ENCODE data around the gene WFDC12. TPM values are rescaled to one million over a fixed set of nuclear protein-coding genes. Genes with fewer than 3 reads are reported as not detected.
"Not testable (repeated sequence)": the region's sequence is repeated elsewhere in the genome, so short reads cannot be mapped to it uniquely, and the experiment has no call there.

WFDC12 gene, protein sequence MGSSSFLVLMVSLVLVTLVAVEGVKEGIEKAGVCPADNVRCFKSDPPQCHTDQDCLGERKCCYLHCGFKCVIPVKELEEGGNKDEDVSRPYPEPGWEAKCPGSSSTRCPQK
- total RNA-seq (not detected), polyA plus RNA-seq (not detected)

DNA sequence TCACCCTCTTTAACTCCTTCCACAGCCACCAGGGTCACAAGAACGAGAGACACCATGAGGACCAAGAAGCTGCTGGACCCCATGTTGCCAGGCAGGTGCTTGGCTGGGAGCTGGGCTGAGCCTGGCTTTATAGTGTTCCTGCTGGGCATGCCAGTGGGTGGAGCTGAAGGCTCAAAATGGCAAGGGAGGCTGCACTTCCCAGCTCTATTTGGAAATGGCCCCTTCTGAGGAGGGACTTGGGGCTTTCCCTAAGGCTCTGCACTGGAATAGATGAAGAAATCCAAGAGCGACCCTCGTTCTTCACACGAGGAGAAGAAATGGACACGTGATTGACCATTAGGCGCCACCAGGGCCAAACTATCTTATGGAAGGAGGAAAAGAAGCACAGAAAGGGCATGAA is at the start of gene WFDC12:
WFDC12 (minus strand) TSS at position 101 of the 400 bp plus-strand sequence; CDS start at position 83, 18 bp downstream.
- Mint-ChIP-seq H3K36me3 (no peaks in the 10 kb centered on the region), H3K27me3 (peaks cover 20 to 32% of the 10 kb centered on the region in 2 donors), H3K4me3 (no peak within 1 kb of the TSS), H3K9me3 (peaks cover 0 to 4% (median 0%) of the 10 kb centered on the region in 8 donors), H3K27ac (peak within 1 kb of the TSS in 1 of 7 donors; percentile 38), H3K4me1 (no peaks in the 10 kb centered on the region)
- ChIA-PET POLR2A (ENCODE audit: partially characterized antibody) (no interaction called here), CTCF (ENCODE audit: partially characterized antibody) (no interaction called here)
- no peaks in the 10 kb centered on the region for H3K36me3 ChIP-seq (ENCODE audit: insufficient read depth, low read length)
- intact Hi-C loops (cut with micrococcal nuclease) = no loop called here
- no peak within 1 kb of the TSS for H3K27ac ChIP-seq (ENCODE audit: low read depth, low read length)
- DNase-seq = no peak
- H3K9me3 ChIP-seq (ENCODE audit: control insufficient read depth in 1 of 2, low read length in 2 of 2) = no peaks in the 10 kb centered on the region
- no peaks in the 10 kb centered on the region for H3K4me1 ChIP-seq (ENCODE audit: insufficient read depth, low read length)
- H3K4me3 ChIP-seq (ENCODE audit: low read length in 2 of 2) = no peak within 1 kb of the TSS
- no peaks in the 10 kb centered on the region for H3K27me3 ChIP-seq (ENCODE audit: insufficient read depth, low read length)

DNA sequence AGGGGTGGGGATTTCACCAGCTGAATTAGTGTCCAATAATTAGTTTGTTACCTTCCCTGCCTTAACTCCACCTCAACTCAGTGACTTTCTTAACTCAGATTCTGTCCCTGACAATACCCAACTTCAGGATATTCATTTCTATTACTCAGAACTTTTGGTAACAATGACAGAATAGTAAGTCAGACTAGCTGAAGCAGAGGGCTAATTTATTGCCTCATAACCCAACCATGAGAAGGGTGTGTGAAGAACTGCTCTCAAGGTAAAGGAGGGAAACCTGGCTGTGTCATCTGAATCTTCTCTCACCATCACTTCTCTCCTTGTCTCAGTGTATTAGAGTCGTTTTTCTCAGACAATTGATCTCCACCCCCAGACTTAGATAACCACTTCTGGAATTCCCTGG is 49.3 kb upstream of the WFDC12 start:
- Mint-ChIP-seq H3K4me1 (no peaks in the 10 kb centered on the region), H3K9me3 (peaks cover 0 to 8% (median 4%) of the 10 kb centered on the region in 8 donors), H3K4me3 (no peak overlapping the region), H3K27ac (no peak overlapping the region), H3K36me3 (no peaks in the 10 kb centered on the region), H3K27me3 (peaks cover 9 to 34% of the 10 kb centered on the region in 2 donors)
- ChIA-PET CTCF (ENCODE audit: partially characterized antibody) (no interaction called here), POLR2A (ENCODE audit: partially characterized antibody) (no interaction called here)
- Histone ChIP-seq H3K27ac (ENCODE audit: low read depth, low read length) (no peak overlapping the region), H3K4me3 (ENCODE audit: low read length in 2 of 2) (no peak overlapping the region), H3K36me3 (ENCODE audit: insufficient read depth, low read length) (no peaks in the 10 kb centered on the region), H3K9me3 (ENCODE audit: control insufficient read depth in 1 of 2, low read length in 2 of 2) (no peaks in the 10 kb centered on the region), H3K4me1 (ENCODE audit: insufficient read depth, low read length) (no peaks in the 10 kb centered on the region), H3K27me3 (ENCODE audit: insufficient read depth, low read length) (no peaks in the 10 kb centered on the region)
- intact Hi-C loops (cut with micrococcal nuclease) = no loop called here
- no peak for DNase-seq

DNA sequence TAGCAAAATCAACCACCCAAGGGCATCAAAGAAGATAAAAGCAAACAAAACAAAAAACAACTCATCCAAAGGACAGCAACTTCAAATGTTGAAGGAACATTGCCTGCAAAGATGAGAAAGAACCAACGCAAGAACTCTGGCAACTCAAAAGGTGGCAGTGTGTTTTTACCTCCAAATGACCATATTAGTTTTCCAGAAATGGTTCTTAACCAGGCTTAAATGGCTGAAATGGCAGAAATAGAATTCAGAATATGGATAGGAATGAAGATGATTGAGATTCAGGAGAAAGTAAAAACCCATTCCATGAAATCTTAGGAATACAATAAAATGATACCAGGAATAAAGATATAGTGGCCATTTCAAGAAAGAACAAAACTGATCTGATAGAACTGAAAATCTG is 40.6 kb upstream of the WFDC12 start:
- POLR2A ChIA-PET (ENCODE audit: partially characterized antibody) = no interaction called here

DNA sequence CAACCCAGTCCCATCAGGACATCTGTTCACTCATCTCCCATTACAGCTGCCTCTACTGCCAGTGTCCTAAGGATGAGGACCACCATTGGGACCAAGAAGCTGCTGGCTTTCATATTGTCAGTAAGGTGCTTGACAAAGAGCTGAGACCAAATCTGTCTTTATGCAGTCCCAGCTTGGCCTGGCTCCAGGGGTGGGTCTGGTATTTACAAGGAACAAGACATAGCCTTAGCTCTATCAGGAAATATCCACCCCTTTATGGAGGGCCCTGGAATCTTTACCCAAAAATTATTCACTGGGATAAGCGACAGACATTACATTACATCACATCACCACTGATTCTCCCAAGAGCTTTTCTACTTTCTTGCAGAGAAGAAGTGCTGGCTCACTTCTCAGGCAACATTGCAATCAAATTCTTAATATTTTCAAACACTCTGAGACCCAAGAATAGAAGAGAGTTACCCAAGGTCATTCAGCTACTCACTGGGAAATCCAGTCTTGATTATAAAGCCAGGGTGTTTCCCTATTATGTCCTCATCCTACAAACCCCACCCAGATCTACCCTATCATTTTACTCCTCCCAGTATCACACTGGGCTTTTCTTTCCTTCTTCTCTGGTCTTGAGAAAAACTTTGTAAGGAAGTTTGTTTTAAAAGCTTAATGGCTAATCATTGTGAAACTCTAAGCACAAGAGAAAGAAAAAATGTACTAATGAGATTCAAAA is 39.0 kb upstream of the WFDC12 start:
- Mint-ChIP-seq H3K27me3 (peaks cover 33 to 57% of the 10 kb centered on the region in 2 donors), H3K9me3 (peaks cover 4 to 76% (median 56%) of the 10 kb centered on the region in 8 donors), H3K27ac (no peak overlapping the region), H3K36me3 (peaks cover 5 to 17% of the 10 kb centered on the region in 2 donors), H3K4me3 (no peak overlapping the region), H3K4me1 (no peaks in the 10 kb centered on the region)
- Histone ChIP-seq H3K27me3 (ENCODE audit: insufficient read depth, low read length) (peaks cover 4% of the 10 kb centered on the region), H3K27ac (ENCODE audit: low read depth, low read length) (no peak overlapping the region), H3K4me1 (ENCODE audit: insufficient read depth, low read length) (no peaks in the 10 kb centered on the region), H3K36me3 (ENCODE audit: insufficient read depth, low read length) (no peaks in the 10 kb centered on the region), H3K9me3 (ENCODE audit: control insufficient read depth in 1 of 2, low read length in 2 of 2) (no peaks in the 10 kb centered on the region), H3K4me3 (ENCODE audit: low read length in 2 of 2) (no peak overlapping the region)
- ChIA-PET POLR2A (ENCODE audit: partially characterized antibody) (interaction anchor here (0.6 kb wide), 1 partner anchor 205 kb away, joined by 3 read pairs; no protein-coding TSS in a partner anchor), CTCF (ENCODE audit: partially characterized antibody) (interaction anchor here (1.0 kb wide), 1 partner anchor 130 kb away, joined by 3 read pairs; no protein-coding TSS in a partner anchor)
- intact Hi-C loops (cut with micrococcal nuclease) = no loop called here
- DNase-seq = no peak

More for the DNA sequence above, 40.6 kb upstream of the WFDC12 start:
- no peak overlapping the region for H3K27ac ChIP-seq (ENCODE audit: low read depth, low read length)
- H3K4me3 ChIP-seq (ENCODE audit: low read length in 2 of 2) = no peak overlapping the region
- H3K27ac Mint-ChIP-seq = no peak overlapping the region
- CTCF ChIA-PET (ENCODE audit: partially characterized antibody) = interaction anchor here (1.1 kb wide), 1 partner anchor 125 kb away, joined by 3 read pairs; no protein-coding TSS in a partner anchor
- H3K4me1 ChIP-seq (ENCODE audit: insufficient read depth, low read length) = no peaks in the 10 kb centered on the region
- no peaks in the 10 kb centered on the region for H3K9me3 ChIP-seq (ENCODE audit: control insufficient read depth in 1 of 2, low read length in 2 of 2)
- peaks cover 4% of the 10 kb centered on the region for H3K27me3 ChIP-seq (ENCODE audit: insufficient read depth, low read length)
- H3K36me3 Mint-ChIP-seq = peaks cover 3 to 6% of the 10 kb centered on the region in 2 donors
- no peak overlapping the region for H3K4me3 Mint-ChIP-seq
- no peaks in the 10 kb centered on the region for H3K36me3 ChIP-seq (ENCODE audit: insufficient read depth, low read length)
- intact Hi-C loops (cut with micrococcal nuclease) = no loop called here
- DNase-seq = no peak
- H3K9me3 Mint-ChIP-seq = peaks cover 4 to 64% (median 41%) of the 10 kb centered on the region in 8 donors
- H3K4me1 Mint-ChIP-seq = no peaks in the 10 kb centered on the region
- peaks cover 31 to 58% of the 10 kb centered on the region in 2 donors for H3K27me3 Mint-ChIP-seq

DNA sequence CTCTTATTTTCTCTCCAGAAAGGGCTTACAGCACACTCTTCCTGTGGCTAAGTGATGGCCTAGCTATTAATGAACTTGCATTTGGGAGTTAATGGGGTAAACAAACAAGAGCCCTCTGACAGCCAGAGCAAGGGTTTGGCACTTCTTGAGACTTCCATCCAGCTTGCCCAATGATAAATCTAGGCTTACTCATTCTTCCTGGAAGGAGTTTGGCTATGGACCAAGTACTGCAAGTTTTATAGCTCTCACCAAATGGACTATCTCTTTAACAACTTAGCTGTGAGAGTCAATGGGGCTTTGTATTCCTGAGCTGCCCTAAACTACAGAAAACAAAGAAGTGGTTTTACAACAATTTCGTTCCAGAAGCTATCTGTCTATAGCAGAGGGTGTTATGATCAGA is 33.7 kb upstream of the WFDC12 start:
- CTCF ChIA-PET (ENCODE audit: partially characterized antibody) = no interaction called here

DNA sequence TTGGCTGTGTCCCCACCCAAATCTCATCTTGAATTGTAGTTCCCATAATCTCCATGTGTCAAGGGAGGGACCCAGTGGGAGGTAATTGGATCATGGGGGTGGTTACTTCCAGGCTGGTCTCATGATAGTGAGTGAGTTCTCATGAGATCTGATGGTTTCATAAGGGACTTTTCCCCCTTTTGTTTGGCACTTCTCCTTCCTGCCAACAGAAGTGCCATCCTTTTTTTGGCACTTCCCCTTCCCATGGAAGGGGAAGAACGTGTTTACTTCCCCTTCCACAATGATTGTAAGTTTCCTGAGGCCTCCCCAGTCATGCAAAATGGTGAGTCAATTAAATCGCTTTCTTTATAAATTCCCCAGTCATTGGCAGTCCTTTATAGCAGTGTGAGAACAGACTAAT is 32.4 kb upstream of the WFDC12 start:
- Histone ChIP-seq H3K27ac (ENCODE audit: low read depth, low read length) (no peak overlapping the region), H3K4me3 (ENCODE audit: low read length in 2 of 2) (no peak overlapping the region), H3K36me3 (ENCODE audit: insufficient read depth, low read length) (no peaks in the 10 kb centered on the region), H3K4me1 (ENCODE audit: insufficient read depth, low read length) (no peaks in the 10 kb centered on the region), H3K27me3 (ENCODE audit: insufficient read depth, low read length) (peaks cover 11% of the 10 kb centered on the region), H3K9me3 (ENCODE audit: control insufficient read depth in 1 of 2, low read length in 2 of 2) (no peaks in the 10 kb centered on the region)
- peaks cover 3 to 49% (median 43%) of the 10 kb centered on the region in 8 donors for H3K9me3 Mint-ChIP-seq
- H3K4me3 Mint-ChIP-seq = no peak overlapping the region
- intact Hi-C loops (cut with micrococcal nuclease) = no loop called here
- CTCF ChIA-PET (ENCODE audit: partially characterized antibody) = no interaction called here
- POLR2A ChIA-PET (ENCODE audit: partially characterized antibody) = no interaction called here
- no peak overlapping the region for H3K27ac Mint-ChIP-seq
- no peak for DNase-seq
- H3K36me3 Mint-ChIP-seq = peaks cover 3 to 16% of the 10 kb centered on the region in 2 donors
- H3K27me3 Mint-ChIP-seq = peaks cover 30 to 36% of the 10 kb centered on the region in 2 donors
- H3K4me1 Mint-ChIP-seq = no peaks in the 10 kb centered on the region

More for the DNA sequence above, 33.7 kb upstream of the WFDC12 start:
- no peak for DNase-seq
- Histone ChIP-seq H3K27me3 (ENCODE audit: insufficient read depth, low read length) (peaks cover 11% of the 10 kb centered on the region), H3K9me3 (ENCODE audit: control insufficient read depth in 1 of 2, low read length in 2 of 2) (no peaks in the 10 kb centered on the region), H3K36me3 (ENCODE audit: insufficient read depth, low read length) (no peaks in the 10 kb centered on the region), H3K4me1 (ENCODE audit: insufficient read depth, low read length) (no peaks in the 10 kb centered on the region), H3K4me3 (ENCODE audit: low read length in 2 of 2) (no peak overlapping the region), H3K27ac (ENCODE audit: low read depth, low read length) (no peak overlapping the region)
- intact Hi-C loops (cut with micrococcal nuclease) = no loop called here
- Mint-ChIP-seq H3K27me3 (peaks cover 36 to 39% of the 10 kb centered on the region in 2 donors), H3K4me3 (no peak overlapping the region), H3K27ac (no peak overlapping the region), H3K36me3 (peaks cover 5 to 16% of the 10 kb centered on the region in 2 donors), H3K9me3 (peaks cover 7 to 62% (median 55%) of the 10 kb centered on the region in 8 donors), H3K4me1 (no peaks in the 10 kb centered on the region)
- POLR2A ChIA-PET (ENCODE audit: partially characterized antibody) = no interaction called here

DNA sequence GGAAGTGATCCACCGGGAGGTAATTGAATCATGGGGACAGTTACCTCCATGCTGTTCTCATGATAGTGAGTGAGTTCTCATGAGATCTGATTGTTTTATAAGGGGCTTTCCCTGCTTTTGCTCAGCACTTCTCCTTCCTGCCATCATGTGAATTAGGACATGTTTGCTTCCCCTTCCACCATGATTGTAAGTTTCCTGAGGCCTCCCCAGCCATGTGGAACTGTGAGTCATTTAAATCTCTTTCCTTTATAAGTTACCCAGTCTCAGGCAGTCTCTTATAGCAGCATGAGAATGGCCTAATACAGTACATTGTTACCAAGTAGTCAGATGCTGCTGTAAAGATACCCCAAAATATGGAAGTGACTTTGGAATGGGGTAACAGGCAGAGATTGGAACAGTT is 30.5 kb upstream of the WFDC12 start:
- H3K4me3 Mint-ChIP-seq; H3K4me1 Mint-ChIP-seq; H3K4me3 ChIP-seq (ENCODE audit: low read length in 2 of 2); H3K36me3 ChIP-seq (ENCODE audit: insufficient read depth, low read length); H3K27me3 ChIP-seq (ENCODE audit: insufficient read depth, low read length); H3K27ac Mint-ChIP-seq; POLR2A ChIA-PET (ENCODE audit: partially characterized antibody); H3K4me1 ChIP-seq (ENCODE audit: insufficient read depth, low read length); H3K9me3 ChIP-seq (ENCODE audit: control insufficient read depth in 1 of 2, low read length in 2 of 2); CTCF ChIA-PET (ENCODE audit: partially characterized antibody); H3K27ac ChIP-seq (ENCODE audit: low read depth, low read length); intact Hi-C loops (cut with micrococcal nuclease); DNase-seq: not testable (repeated sequence)
- peaks cover 25 to 35% of the 10 kb centered on the region in 2 donors for H3K27me3 Mint-ChIP-seq
- H3K9me3 Mint-ChIP-seq = peaks cover 3 to 35% (median 31%) of the 10 kb centered on the region in 8 donors
- peaks cover 2 to 16% of the 10 kb centered on the region in 2 donors for H3K36me3 Mint-ChIP-seq
